HCT116 (cell line): ENCODE measurements around the gene ESAM. TPM values are rescaled to one million over a fixed set of nuclear protein-coding genes. Genes with fewer than 3 reads are reported as not detected.

Experiments used
- ATAC-seq: fragments of 200-7000 bp; cut with Tn5 transposase; 2 replicates; pipeline ENCODE4 v1.9.1; 2020; ENCODE audit warnings: mild to moderate bottlenecking, moderate library complexity
- BruUV-seq: library from RNA; stranded (reverse); fragments of 400-500 nt; replicated peaks from 2 replicates; lab custom pipeline; 2021; lab: Mats Ljungman, UMichigan
- CTCF ChIA-PET: fragments of 300-600 bp; sonication (Branson Sonifier 250); formaldehyde crosslinking; loops from one replicate; lab custom pipeline; 2021; ENCODE audit warnings: antibody characterized with exemption; lab: Charles Lee
- POLR2A ChIA-PET: fragments of 300-600, 350-600 bp; sonication (Branson Sonifier 250); formaldehyde crosslinking; loops from one replicate; lab custom pipeline; 2021; ENCODE audit warnings: antibody characterized with exemption; lab: Charles Lee
- RAD21 ChIA-PET, 2 experiments: fragments of 300-600 bp; sonication (Branson Sonifier 250); formaldehyde crosslinking; loops; one replicate each; lab custom pipeline; 2023; ENCODE audit warnings: low total read pairs in 2 of 2; ENCODE audit not compliant: uncharacterized antibody in 2 of 2, unreplicated experiment in 2 of 2, low non-redundant PET in 1 of 2; lab: Charles Lee
- DNase-seq: peaks from one replicate; pipeline ENCODE4 v3.0.0-alpha.2; 2010; ENCODE audit warnings: low read depth, low spot score
- H2AFZ ChIP-seq: fragments of 200-600 bp; shearing (Covaris generic), sonication (generic); 2 replicates; pipeline ENCODE4 v1.6.1; 2017; ENCODE audit warnings: low read depth, mixed run types, mixed read lengths, antibody characterized with exemption, low read length; ENCODE audit not compliant: poor library complexity, severe bottlenecking
- H3K27ac ChIP-seq: 2 replicates; pipeline ENCODE4 v1.5.1; 2012; ENCODE audit warnings: low read depth, low read length
- H3K27me3 ChIP-seq: fragments of 200-600 bp; sonication (generic); 2 replicates; pipeline ENCODE4 v1.6.1; 2016; ENCODE audit warnings: mixed run types, low read length, mixed read lengths; ENCODE audit not compliant: insufficient read depth
- H3K36me3 ChIP-seq, 2 experiments: fragments of 200-500 bp in 1 of 2; fragments of 200-600 bp in 1 of 2; sonication (Bioruptor generic) in 1 of 2; sonication (generic) in 1 of 2; 2 replicates each; pipeline versions ENCODE4 v1.5.1 to v1.6.1; 2014 to 2016; ENCODE audit warnings: low read length in 2 of 2, inconsistent platforms in 1 of 2, mixed read lengths in 1 of 2, mixed run types in 1 of 2; ENCODE audit not compliant: insufficient read depth in 2 of 2, control insufficient read depth in 1 of 2
- H3K4me1 ChIP-seq, 2 experiments: fragments of 200-600 bp in 1 of 2; sonication (generic) in 1 of 2; 2 replicates each; pipeline versions ENCODE4 v1.5.1 to v1.6.1; 2012 to 2017; ENCODE audit warnings: low read length in 2 of 2, inconsistent platforms in 1 of 2, mild to moderate bottlenecking in 1 of 2, mixed read lengths in 1 of 2, mixed run types in 1 of 2, moderate library complexity in 1 of 2; ENCODE audit not compliant: insufficient read depth in 2 of 2, control insufficient read depth in 1 of 2
- H3K4me2 ChIP-seq: fragments of 200-600 bp; sonication (generic); 2 replicates; pipeline ENCODE4 v1.6.1; 2017; ENCODE audit warnings: mixed run types, low read length, mixed read lengths
- H3K4me3 ChIP-seq, 2 experiments: fragments of 200-600 bp in 1 of 2; sonication (generic) in 1 of 2; replicated peaks in 1 of 2; 2 replicates each; pipeline ENCODE4 v1.5.1; 2011 to 2016; ENCODE audit warnings: low read length in 2 of 2, control low read depth in 1 of 2, low read depth in 1 of 2, mild to moderate bottlenecking in 1 of 2, mixed read lengths in 1 of 2, mixed run types in 1 of 2
- H3K79me2 ChIP-seq: fragments of 200-600 bp; sonication (generic); 2 replicates; pipeline ENCODE4 v1.6.1; 2017; ENCODE audit warnings: mild to moderate bottlenecking, mixed run types, low read length, moderate library complexity, mixed read lengths; ENCODE audit not compliant: insufficient read depth
- H3K9ac ChIP-seq: fragments of 200-600 bp; sonication (generic); 2 replicates; pipeline ENCODE4 v1.6.1; 2016; ENCODE audit warnings: low read length, mixed read lengths
- H3K9me2 ChIP-seq: fragments of 200-600 bp; sonication (generic), shearing (Covaris generic); 2 replicates; pipeline ENCODE4 v1.6.1; 2017; ENCODE audit warnings: mixed run types, mild to moderate bottlenecking, moderate library complexity; ENCODE audit not compliant: insufficient read depth
- H3K9me3 ChIP-seq, 2 experiments: fragments of 200-500 bp in 1 of 2; fragments of 200-600 bp in 1 of 2; sonication (Bioruptor generic) in 1 of 2; sonication (generic) in 1 of 2; 2 replicates each; pipeline ENCODE4 v1.6.1; 2014 to 2017; ENCODE audit warnings: low read length in 2 of 2, mixed read lengths in 2 of 2, inconsistent platforms in 1 of 2, low read depth in 1 of 2, mild to moderate bottlenecking in 1 of 2, mixed run types in 1 of 2, moderate library complexity in 1 of 2; ENCODE audit not compliant: control insufficient read depth in 1 of 2, insufficient read depth in 1 of 2
- H4K20me1 ChIP-seq: fragments of 200-600 bp; sonication (generic), shearing (Covaris generic); 2 replicates; pipeline ENCODE4 v1.6.1; 2017; ENCODE audit warnings: mixed run types, mild to moderate bottlenecking, moderate library complexity; ENCODE audit not compliant: insufficient read depth
- CBX3 ChIP-seq: IDR thresholded peaks from 2 replicates; pipeline ENCODE4 v1.6.1; 2012; ENCODE audit warnings: low read depth
- CEBPB ChIP-seq: IDR thresholded peaks from 2 replicates; pipeline ENCODE4 v1.6.1; 2012; ENCODE audit warnings: low read depth
- EGR1 ChIP-seq: IDR thresholded peaks from 2 replicates; pipeline ENCODE4 v1.6.1; 2012; ENCODE audit warnings: low read depth
- EZH2phosphoT487 ChIP-seq: fragments of 200-600 bp; IDR thresholded peaks from 2 replicates; pipeline ENCODE4 v1.6.1; 2018; ENCODE audit warnings: antibody characterized with exemption, borderline replicate concordance
- FOSL1 ChIP-seq: IDR thresholded peaks from 2 replicates; pipeline ENCODE4 v1.6.1; 2012; ENCODE audit warnings: low read depth
- POLR2A ChIP-seq: IDR thresholded peaks from 2 replicates; pipeline ENCODE4 v1.7.0; 2011; ENCODE audit warnings: borderline replicate concordance; ENCODE audit not compliant: insufficient read depth, insufficient read length; ENCODE audit errors: extremely low read depth
- POLR2AphosphoS5 ChIP-seq: IDR thresholded peaks from 2 replicates; pipeline ENCODE4 v1.6.1; 2011; ENCODE audit warnings: mild to moderate bottlenecking, low read depth, low read length, moderate library complexity
- SIN3A ChIP-seq: IDR thresholded peaks from 2 replicates; pipeline ENCODE4 v1.6.1; 2012; ENCODE audit warnings: low read depth
- SP1 ChIP-seq: IDR thresholded peaks from 2 replicates; pipeline ENCODE4 v1.6.1; 2012; ENCODE audit warnings: low read depth
- SRF ChIP-seq: IDR thresholded peaks from 2 replicates; pipeline ENCODE4 v1.6.1; 2012; ENCODE audit warnings: low read depth
- intact Hi-C: fragments of 100-400 bp; cut with micrococcal nuclease; formaldehyde crosslinking; loops from 2 replicates; pipeline ENCODE4 v1.10.0; 2022
- total RNA-seq: library from RNA; stranded (reverse); gene quantifications from one replicate; pipeline ENCODE4 v1.2.1, GENCODE V29; 2021; ENCODE audit not compliant: unreplicated experiment
- TF ChIP-seq, protein P1 (sequence below): IDR thresholded peaks from 2 replicates; pipeline ENCODE4 v1.6.1; 2011; ENCODE audit warnings: mild to moderate bottlenecking, low read length, moderate library complexity; ENCODE audit not compliant: insufficient replicate concordance; ENCODE audit errors: extremely low read depth
- TF ChIP-seq, protein P2 (sequence below): IDR thresholded peaks from 2 replicates; pipeline ENCODE4 v1.6.1; 2012
- TF ChIP-seq, protein P3 (sequence below): IDR thresholded peaks from 2 replicates; pipeline ENCODE4 v1.6.1; 2012

ESAM gene
- total RNA-seq, 1 experiment from 2014 or later: 6.1 TPM

DNA sequence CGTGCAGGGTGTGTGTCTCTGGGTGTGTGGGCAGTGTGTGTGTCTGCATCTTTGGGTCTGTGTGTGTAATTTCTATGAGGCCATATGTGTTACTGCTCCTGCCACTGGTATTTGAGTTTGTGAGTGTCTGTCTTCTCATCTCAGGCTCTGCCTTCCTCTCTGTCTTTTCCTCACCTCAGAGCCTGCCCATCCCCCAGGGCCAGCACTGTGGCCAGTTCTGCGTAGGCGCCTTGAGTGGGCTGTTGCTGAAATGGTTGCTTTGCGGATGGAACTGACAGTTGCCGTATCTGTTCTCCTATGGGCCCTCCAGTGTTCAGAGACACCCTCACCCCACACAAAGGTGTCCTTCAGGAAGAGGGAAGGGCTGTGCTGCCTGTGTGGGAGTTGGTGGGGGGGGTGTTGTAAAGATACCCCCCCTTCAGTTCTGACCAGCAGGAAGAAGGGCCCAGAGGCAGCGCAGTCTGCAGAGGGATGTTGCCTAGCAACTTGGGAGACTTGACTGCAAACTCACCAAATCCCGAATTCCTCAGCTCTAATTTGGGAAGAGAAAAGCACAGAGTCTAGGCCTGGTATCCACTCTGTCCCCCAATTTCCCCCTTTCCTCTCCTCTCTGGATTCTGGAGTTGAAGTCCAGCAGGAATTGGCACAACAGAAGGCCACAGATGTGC, 24.3 kb downstream of the ESAM start:
- BruUV-seq: no TSS peak
- H3K4me1 ChIP-seq: peaks cover 3 to 15% of the 10 kb centered on the region in 2 experiments; a peak in 3 of 4 replicates
- no peak for TF ChIP-seq POLR2A
- TF ChIP-seq FOSL1: no peak
- TF ChIP-seq, protein P1, sequence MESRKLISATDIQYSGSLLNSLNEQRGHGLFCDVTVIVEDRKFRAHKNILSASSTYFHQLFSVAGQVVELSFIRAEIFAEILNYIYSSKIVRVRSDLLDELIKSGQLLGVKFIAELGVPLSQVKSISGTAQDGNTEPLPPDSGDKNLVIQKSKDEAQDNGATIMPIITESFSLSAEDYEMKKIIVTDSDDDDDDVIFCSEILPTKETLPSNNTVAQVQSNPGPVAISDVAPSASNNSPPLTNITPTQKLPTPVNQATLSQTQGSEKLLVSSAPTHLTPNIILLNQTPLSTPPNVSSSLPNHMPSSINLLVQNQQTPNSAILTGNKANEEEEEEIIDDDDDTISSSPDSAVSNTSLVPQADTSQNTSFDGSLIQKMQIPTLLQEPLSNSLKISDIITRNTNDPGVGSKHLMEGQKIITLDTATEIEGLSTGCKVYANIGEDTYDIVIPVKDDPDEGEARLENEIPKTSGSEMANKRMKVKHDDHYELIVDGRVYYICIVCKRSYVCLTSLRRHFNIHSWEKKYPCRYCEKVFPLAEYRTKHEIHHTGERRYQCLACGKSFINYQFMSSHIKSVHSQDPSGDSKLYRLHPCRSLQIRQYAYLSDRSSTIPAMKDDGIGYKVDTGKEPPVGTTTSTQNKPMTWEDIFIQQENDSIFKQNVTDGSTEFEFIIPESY: no peak
- no peak for TF ChIP-seq SRF
- TF ChIP-seq, protein P2, sequence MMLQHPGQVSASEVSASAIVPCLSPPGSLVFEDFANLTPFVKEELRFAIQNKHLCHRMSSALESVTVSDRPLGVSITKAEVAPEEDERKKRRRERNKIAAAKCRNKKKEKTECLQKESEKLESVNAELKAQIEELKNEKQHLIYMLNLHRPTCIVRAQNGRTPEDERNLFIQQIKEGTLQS: no peak
- TF ChIP-seq EZH2phosphoT487: no peak
- TF ChIP-seq POLR2AphosphoS5: no peak
- TF ChIP-seq CEBPB: no peak
- TF ChIP-seq, protein P3, sequence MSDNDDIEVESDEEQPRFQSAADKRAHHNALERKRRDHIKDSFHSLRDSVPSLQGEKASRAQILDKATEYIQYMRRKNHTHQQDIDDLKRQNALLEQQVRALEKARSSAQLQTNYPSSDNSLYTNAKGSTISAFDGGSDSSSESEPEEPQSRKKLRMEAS: no peak
- TF ChIP-seq SP1: no peak
- no peak for TF ChIP-seq EGR1
- no peak for TF ChIP-seq SIN3A
- no peak for TF ChIP-seq CBX3
- TF ChIP-seq, all 23 proteins: peak for 0
- H3K4me3 ChIP-seq: no peak overlapping the region
- no peaks in the 10 kb centered on the region for H3K9me2 ChIP-seq
- POLR2A ChIA-PET: no interaction called here
- CTCF ChIA-PET: interaction anchor here (0.9 kb wide), 1 partner anchor 26 kb away, joined by 3 read pairs; no protein-coding TSS in a partner anchor
- intact Hi-C loops: no loop called here
- H3K79me2 ChIP-seq: 0 out of 2 replicates have a peak, but pooled peaks cover 5% of the 10 kb centered on the region
- H3K27me3 ChIP-seq: peaks cover 7% of the 10 kb centered on the region; the same call in 1 of the 2 replicates
- H2AFZ ChIP-seq: no peak overlapping the region
- ATAC-seq (no peak), DNase-seq (no peak)
- H3K36me3 ChIP-seq: no peaks in the 10 kb centered on the region
- no peak overlapping the region for H3K4me2 ChIP-seq
- H3K27ac ChIP-seq: no peak overlapping the region
- RAD21 ChIA-PET: no interaction called here
- H3K9me3 ChIP-seq: no peaks in the 10 kb centered on the region
- no peak overlapping the region for H3K9ac ChIP-seq
- H4K20me1 ChIP-seq: no peaks in the 10 kb centered on the region
